H9 (cell line): Measurements from ENCODE around the gene HIRIP3. TPM values are rescaled to one million over a fixed set of nuclear protein-coding genes. Genes with fewer than 3 reads are reported as not detected.

ENCODE experiments used
- DNase-seq: peaks from one replicate; pipeline ENCODE4 v3.0.0-alpha.2; 2017
- H2AFZ ChIP-seq: one replicate; pipeline ENCODE4 v1.6.1; 2013; ENCODE audit warnings: mild to moderate bottlenecking, low read length, control low read depth, moderate library complexity
- H2AK5ac ChIP-seq: 2 replicates; pipeline ENCODE4 v1.6.1; 2013; ENCODE audit warnings: low read length, control low read depth, mixed read lengths; ENCODE audit not compliant: insufficient read length
- H2BK120ac ChIP-seq: one replicate; pipeline ENCODE4 v1.6.1; 2013; ENCODE audit warnings: low read depth, mild to moderate bottlenecking, low read length, control low read depth, inconsistent platforms; ENCODE audit not compliant: poor library complexity, severe bottlenecking
- H2BK12ac ChIP-seq: 2 replicates; pipeline ENCODE4 v1.6.1; 2013; ENCODE audit warnings: low read length, control low read depth, mixed read lengths, low read depth; ENCODE audit not compliant: insufficient read length
- H2BK15ac ChIP-seq: 2 replicates; pipeline ENCODE4 v1.6.1; 2013; ENCODE audit warnings: low read depth, low read length, control low read depth
- H2BK20ac ChIP-seq: one replicate; pipeline ENCODE4 v1.6.1; 2013; ENCODE audit warnings: low read depth, mild to moderate bottlenecking, low read length, control low read depth, inconsistent platforms; ENCODE audit not compliant: poor library complexity, severe bottlenecking
- H2BK5ac ChIP-seq: 2 replicates; pipeline ENCODE4 v1.6.1; 2013; ENCODE audit warnings: low read length, control low read depth, mixed read lengths; ENCODE audit not compliant: insufficient read length
- H3K14ac ChIP-seq: 2 replicates; pipeline ENCODE4 v1.6.1; 2013; ENCODE audit warnings: low read length, control low read depth; ENCODE audit not compliant: insufficient read depth
- H3K18ac ChIP-seq: 2 replicates; pipeline ENCODE4 v1.6.1; 2013; ENCODE audit warnings: low read depth, mild to moderate bottlenecking, mixed read lengths, low read length, control low read depth; ENCODE audit not compliant: insufficient read length
- H3K23ac ChIP-seq: 2 replicates; pipeline ENCODE4 v1.6.1; 2013; ENCODE audit warnings: low read length, control low read depth, mixed read lengths, low read depth; ENCODE audit not compliant: insufficient read length
- H3K23me2 ChIP-seq: 2 replicates; pipeline ENCODE4 v1.6.1; 2013; ENCODE audit warnings: low read depth, mild to moderate bottlenecking, mixed read lengths, low read length, control low read depth; ENCODE audit not compliant: insufficient read length, poor library complexity, severe bottlenecking
- H3K27ac ChIP-seq: 2 replicates; pipeline ENCODE4 v1.5.1; 2013; ENCODE audit warnings: low read length, control low read depth, mixed read lengths, low read depth; ENCODE audit not compliant: insufficient read length
- H3K27me3 ChIP-seq: 2 replicates; pipeline ENCODE4 v1.6.1; 2013; ENCODE audit warnings: low read length, control low read depth, inconsistent platforms; ENCODE audit not compliant: insufficient read depth
- H3K4ac ChIP-seq: 2 replicates; pipeline ENCODE4 v1.6.1; 2013; ENCODE audit warnings: low read depth, mild to moderate bottlenecking, control low read depth, inconsistent platforms, low read length, moderate library complexity
- H3K4me1 ChIP-seq: 2 replicates; pipeline ENCODE4 v1.6.1; 2013; ENCODE audit warnings: low read length, control low read depth, inconsistent platforms; ENCODE audit not compliant: insufficient read depth
- H3K4me2 ChIP-seq: 2 replicates; pipeline ENCODE4 v1.6.1; 2013; ENCODE audit warnings: low read length, control low read depth, mixed read lengths; ENCODE audit not compliant: insufficient read length, insufficient read depth
- H3K56ac ChIP-seq: 2 replicates; pipeline ENCODE4 v1.6.1; 2013; ENCODE audit warnings: low read depth, mild to moderate bottlenecking, mixed read lengths, low read length, control low read depth; ENCODE audit not compliant: insufficient read length
- H3K79me1 ChIP-seq: 2 replicates; pipeline ENCODE4 v1.6.1; 2013; ENCODE audit warnings: low read depth, mild to moderate bottlenecking, moderate library complexity, low read length, control low read depth, inconsistent platforms; ENCODE audit not compliant: insufficient read depth, poor library complexity, severe bottlenecking
- H3K79me2 ChIP-seq: 2 replicates; pipeline ENCODE4 v1.6.1; 2013; ENCODE audit warnings: low read length, control low read depth, inconsistent platforms; ENCODE audit not compliant: insufficient read depth
- H3K9ac ChIP-seq: 2 replicates; pipeline ENCODE4 v1.6.1; 2013; ENCODE audit warnings: low read length, control low read depth, mixed read lengths; ENCODE audit not compliant: insufficient read length; ENCODE audit errors: extremely low read depth
- H3K9me3 ChIP-seq: one replicate; pipeline ENCODE4 v1.6.1; 2013; ENCODE audit warnings: low read depth, low read length, inconsistent platforms; ENCODE audit not compliant: control insufficient read depth
- H3T11ph ChIP-seq: one replicate; pipeline ENCODE4 v1.6.1; 2013; ENCODE audit warnings: mild to moderate bottlenecking, low read length, control low read depth, inconsistent platforms
- H4K20me1 ChIP-seq: one replicate; pipeline ENCODE4 v1.6.1; 2013; ENCODE audit not compliant: control insufficient read depth, insufficient read length, insufficient read depth
- H4K5ac ChIP-seq: 2 replicates; pipeline ENCODE4 v1.6.1; 2013; ENCODE audit warnings: low read depth, mild to moderate bottlenecking, mixed read lengths, low read length, control low read depth; ENCODE audit not compliant: insufficient read length
- H4K8ac ChIP-seq: replicated peaks from 2 replicates; pipeline ENCODE4 v1.6.1; 2013; ENCODE audit warnings: low read length, control low read depth, mixed read lengths, low read depth; ENCODE audit not compliant: insufficient read length
- H4K91ac ChIP-seq: 2 replicates; pipeline ENCODE4 v1.6.1; 2013; ENCODE audit warnings: low read depth, mild to moderate bottlenecking, moderate library complexity, mixed read lengths, low read length, control low read depth; ENCODE audit not compliant: insufficient read length
- H3K27ac Mint-ChIP-seq, 3 experiments: 2 replicates in 2 of 3; 3 replicates in 1 of 3; pipeline ENCODE4 v1.8.0; 2020 to 2021; ENCODE audit warnings: mixed read lengths in 3 of 3, mild to moderate bottlenecking in 1 of 3, moderate library complexity in 1 of 3
- H3K27me3 Mint-ChIP-seq: 2 replicates; pipeline ENCODE4 v1.8.0; 2021; ENCODE audit warnings: low read depth, mild to moderate bottlenecking, moderate library complexity, mixed read lengths
- H3K36me3 Mint-ChIP-seq, 3 experiments: 2 replicates in 2 of 3; 3 replicates in 1 of 3; pipeline ENCODE4 v1.8.0; 2020 to 2021; ENCODE audit warnings: low read depth in 3 of 3, mixed read lengths in 3 of 3; ENCODE audit not compliant: insufficient read depth in 1 of 3
- H3K4me1 Mint-ChIP-seq, 2 experiments: 2 replicates each; pipeline ENCODE4 v1.8.0; 2020; ENCODE audit warnings: mixed read lengths in 2 of 2
- H3K4me3 Mint-ChIP-seq, 2 experiments: 2 replicates in 1 of 2; 3 replicates in 1 of 2; pipeline ENCODE4 v1.8.0; 2020 to 2021; ENCODE audit warnings: mild to moderate bottlenecking in 2 of 2, mixed read lengths in 2 of 2, moderate library complexity in 1 of 2
- H3K9me3 Mint-ChIP-seq, 2 experiments: 2 replicates in 1 of 2; 3 replicates in 1 of 2; pipeline ENCODE4 v1.8.0; 2020; ENCODE audit warnings: mild to moderate bottlenecking in 2 of 2, mixed read lengths in 2 of 2, moderate library complexity in 1 of 2
- CTCF ChIP-seq: fragments of 200-600 bp; sonication (generic); conservative IDR thresholded peaks from 3 replicates; pipeline ENCODE4 v1.8.0; 2021; ENCODE audit warnings: antibody characterized with exemption, mild to moderate bottlenecking
- WGBS: extraction: QIAGEN DNeasy Blood & Tissue Kit; methylation state at CpG from one replicate; pipeline ENCODE4 v1.1.7; 2013; ENCODE audit warnings: missing lambda C conversion rate, low lambda C conversion rate, mixed read lengths; ENCODE audit not compliant: insufficient read length; ENCODE audit errors: extremely low coverage; 5-methylcytosine and 5-hydroxymethylcytosine counted together
- total RNA-seq: library from RNA; stranded (reverse); gene quantifications from 2 replicates; pipeline ENCODE4 v1.2.1, GENCODE V29; 2021

The HIRIP3 gene
- total RNA-seq, 1 experiment from 2014 or later = 21.6 TPM

GRCh38 chr16:30027588-30028437 is 32.4 kb upstream of the HIRIP3 start:
- H3K9me3 ChIP-seq = no peaks in the 10 kb centered on the region
- Mint-ChIP-seq H3K27ac (peak overlapping the region in 1 of 3 experiments; percentile 76; a peak in 2 of 7 replicates), H3K27me3 (peaks cover 6% of the 10 kb centered on the region), H3K36me3 (peaks cover 6 to 16% (median 10%) of the 10 kb centered on the region in 3 experiments; a peak in 5 of 7 replicates), H3K4me1 (peaks cover 27 to 44% of the 10 kb centered on the region in 2 experiments), H3K4me3 (peak overlapping the region in 1 of 2 experiments; percentile 53; a peak in 2 of 5 replicates), H3K9me3 (no peaks in the 10 kb centered on the region; a peak in 1 of 5 replicates)
- H3K4me2 ChIP-seq = no peak overlapping the region
- H3K79me1 ChIP-seq = no peaks in the 10 kb centered on the region
- H3K56ac ChIP-seq = no peak overlapping the region
- H2BK120ac ChIP-seq = no peak overlapping the region
- no peak overlapping the region for H2AFZ ChIP-seq
- H2BK15ac ChIP-seq = no peak overlapping the region
- no peak overlapping the region for H3K23ac ChIP-seq
- H4K20me1 ChIP-seq = no peaks in the 10 kb centered on the region
- H2AK5ac ChIP-seq = no peak overlapping the region
- H3K4ac ChIP-seq = no peak overlapping the region
- no peak overlapping the region for H3K9ac ChIP-seq
- TF ChIP-seq CTCF = no peak
- no peak overlapping the region for H4K5ac ChIP-seq
- no peaks in the 10 kb centered on the region for H3K27me3 ChIP-seq
- H3K14ac ChIP-seq = no peak overlapping the region
- peaks cover 3% of the 10 kb centered on the region; the same call in 1 of the 2 replicates for H3K4me1 ChIP-seq
- H3K27ac ChIP-seq = no peak overlapping the region
- no peak overlapping the region for H2BK12ac ChIP-seq
- H4K91ac ChIP-seq = no peak overlapping the region
- no CpG with 5 or more reads among the region's 13 CpGs for WGBS
- H2BK20ac ChIP-seq = no peak overlapping the region
- no peak overlapping the region for H4K8ac ChIP-seq
- no peak for DNase-seq
- H3K79me2 ChIP-seq = no peaks in the 10 kb centered on the region; the same call in 1 of the 2 replicates
- H3T11ph ChIP-seq = no peak overlapping the region
- no peak overlapping the region for H2BK5ac ChIP-seq
- H3K18ac ChIP-seq = no peak overlapping the region
- H3K23me2 ChIP-seq = peaks cover 20% of the 10 kb centered on the region
